ENCODE data around the gene SH2B2.
"Not testable (repeated sequence)": the region's sequence is repeated elsewhere in the genome, so short reads cannot be mapped to it uniquely, and the experiment has no call there.

SH2B2 gene

GRCh38 chr7:102337420-102337819, 50.8 kb downstream of the SH2B2 start:
- DNase-seq = not testable (repeated sequence)

- DNase-seq = not testable (repeated sequence)
Measured at GRCh38 chr7:102340599-102341368, 54.1 kb downstream of the SH2B2 start.

- DNase-seq = not testable (repeated sequence)
Measured at GRCh38 chr7:102346983-102347382, 60.3 kb downstream of the SH2B2 start.

- DNase-seq = not testable (repeated sequence)
Measured at GRCh38 chr7:102356344-102356743, 69.7 kb downstream of the SH2B2 start, which contains the start of gene SPDYE6. TSS of gene SPDYE6 (minus strand) at chr7:102356444. CDS start at chr7:102356023, 421 bp downstream.

- peak; percentile 84 for DNase-seq
Measured at GRCh38 chr7:102363549-102364393, 77.1 kb downstream of the SH2B2 start.

GRCh38 chr7:102364394-102364886, 77.8 kb downstream of the SH2B2 start:
- DNase-seq = peak in 1 of 2 donors; percentile 4

- DNase-seq = not testable (repeated sequence)
Measured at GRCh38 chr7:102365390-102365789, 78.7 kb downstream of the SH2B2 start.

- DNase-seq = not testable (repeated sequence)
Measured at GRCh38 chr7:102370038-102370437, 83.4 kb downstream of the SH2B2 start.
